Measurements from ENCODE around the gene WNT11.

WNT11 gene

DNA sequence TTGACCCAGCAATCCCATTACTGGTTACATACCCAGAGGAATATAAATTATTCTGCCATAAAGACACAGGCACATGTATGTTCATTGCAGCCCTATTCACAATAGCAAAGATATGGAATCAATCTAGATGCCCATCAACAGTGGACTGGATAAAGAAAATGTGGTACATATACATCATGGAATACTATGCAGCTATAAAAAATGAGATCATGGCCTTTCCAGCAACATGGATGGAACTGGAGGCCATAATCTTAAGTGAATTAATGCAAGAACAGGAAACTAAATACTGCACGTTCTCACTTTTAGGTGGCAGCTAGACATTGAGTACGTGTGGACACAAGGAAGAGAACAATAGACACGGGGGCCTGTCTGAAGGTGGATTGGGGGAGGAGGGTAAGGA is 15.1 kb upstream of the WNT11 start:
- H3K27ac ChIP-seq (ENCODE audit: low read depth, low read length), result no peak overlapping the region
- DNase-seq, result no peak

GRCh38 chr11:76219243-76219642 is 12.9 kb upstream of the WNT11 start:
- Histone ChIP-seq H3K79me2 (ENCODE audit: control insufficient read depth, insufficient read depth, low read length) (no peaks in the 10 kb centered on the region), H3K27ac (ENCODE audit: low read depth, low read length) (no peak overlapping the region), H3K23ac (ENCODE audit: low read length) (no peak overlapping the region), H2BK5ac (ENCODE audit: low read length) (no peak overlapping the region), H3K27me3 (ENCODE audit: insufficient read depth, low read length, poor library complexity) (no peaks in the 10 kb centered on the region), H3K56ac (ENCODE audit: low read length) (no peak overlapping the region), H3K36me3 (ENCODE audit: control insufficient read depth, insufficient read depth, low read length) (no peaks in the 10 kb centered on the region), H2BK120ac (ENCODE audit: low read depth, low read length) (no peak overlapping the region), H4K5ac (ENCODE audit: low read length) (no peak overlapping the region), H2BK15ac (replicated peaks; ENCODE audit: low read depth) (no peak overlapping the region), H2AK5ac (ENCODE audit: low read length) (no peak overlapping the region), H3K4me1 (ENCODE audit: control insufficient read depth, low read depth, low read length) (no peaks in the 10 kb centered on the region), H3K4ac (ENCODE audit: low read depth, low read length) (no peak overlapping the region), H3K9ac (ENCODE audit: low read length) (no peak overlapping the region), H4K8ac (ENCODE audit: low read depth, low read length) (no peak overlapping the region), H3K79me1 (ENCODE audit: low read length) (no peaks in the 10 kb centered on the region), H3K18ac (ENCODE audit: low read length) (no peak overlapping the region), H3K4me3 (ENCODE audit: low read length) (no peak overlapping the region), H3K4me2 (ENCODE audit: low read length) (no peak overlapping the region)
- no peak for DNase-seq
- WGBS (ENCODE audit: extremely low coverage, insufficient coverage, low lambda C conversion rate), result no CpG with 5 or more reads among the region's 3 CpGs

More for the DNA sequence above, 15.1 kb upstream of the WNT11 start:
- H3K9ac ChIP-seq (ENCODE audit: low read length), result no peak overlapping the region
- H3K56ac ChIP-seq (ENCODE audit: low read length), result no peak overlapping the region
- no peak overlapping the region for H2AK5ac ChIP-seq (ENCODE audit: low read length)
- no peaks in the 10 kb centered on the region for H3K36me3 ChIP-seq (ENCODE audit: control insufficient read depth, insufficient read depth, low read length)
- H3K4me1 ChIP-seq (ENCODE audit: control insufficient read depth, low read depth, low read length), result no peaks in the 10 kb centered on the region
- H4K8ac ChIP-seq (ENCODE audit: low read depth, low read length), result no peak overlapping the region
- H2BK5ac ChIP-seq (ENCODE audit: low read length), result no peak overlapping the region
- no peaks in the 10 kb centered on the region for H3K27me3 ChIP-seq (ENCODE audit: insufficient read depth, low read length, poor library complexity)
- no peak overlapping the region for H3K18ac ChIP-seq (ENCODE audit: low read length)
- H2BK15ac ChIP-seq (replicated peaks; ENCODE audit: low read depth), result no peak overlapping the region
- no CpG with 5 or more reads among the region's 3 CpGs for WGBS (ENCODE audit: extremely low coverage, insufficient coverage, low lambda C conversion rate)
- no peak overlapping the region for H3K4me2 ChIP-seq (ENCODE audit: low read length)
- H2BK120ac ChIP-seq (ENCODE audit: low read depth, low read length), result no peak overlapping the region
- H3K79me2 ChIP-seq (ENCODE audit: control insufficient read depth, insufficient read depth, low read length), result no peaks in the 10 kb centered on the region
- H4K5ac ChIP-seq (ENCODE audit: low read length), result no peak overlapping the region
- no peak overlapping the region for H3K4me3 ChIP-seq (ENCODE audit: low read length)
- H3K23ac ChIP-seq (ENCODE audit: low read length), result no peak overlapping the region
- no peak overlapping the region for H3K4ac ChIP-seq (ENCODE audit: low read depth, low read length)
- no peaks in the 10 kb centered on the region for H3K79me1 ChIP-seq (ENCODE audit: low read length)

DNA sequence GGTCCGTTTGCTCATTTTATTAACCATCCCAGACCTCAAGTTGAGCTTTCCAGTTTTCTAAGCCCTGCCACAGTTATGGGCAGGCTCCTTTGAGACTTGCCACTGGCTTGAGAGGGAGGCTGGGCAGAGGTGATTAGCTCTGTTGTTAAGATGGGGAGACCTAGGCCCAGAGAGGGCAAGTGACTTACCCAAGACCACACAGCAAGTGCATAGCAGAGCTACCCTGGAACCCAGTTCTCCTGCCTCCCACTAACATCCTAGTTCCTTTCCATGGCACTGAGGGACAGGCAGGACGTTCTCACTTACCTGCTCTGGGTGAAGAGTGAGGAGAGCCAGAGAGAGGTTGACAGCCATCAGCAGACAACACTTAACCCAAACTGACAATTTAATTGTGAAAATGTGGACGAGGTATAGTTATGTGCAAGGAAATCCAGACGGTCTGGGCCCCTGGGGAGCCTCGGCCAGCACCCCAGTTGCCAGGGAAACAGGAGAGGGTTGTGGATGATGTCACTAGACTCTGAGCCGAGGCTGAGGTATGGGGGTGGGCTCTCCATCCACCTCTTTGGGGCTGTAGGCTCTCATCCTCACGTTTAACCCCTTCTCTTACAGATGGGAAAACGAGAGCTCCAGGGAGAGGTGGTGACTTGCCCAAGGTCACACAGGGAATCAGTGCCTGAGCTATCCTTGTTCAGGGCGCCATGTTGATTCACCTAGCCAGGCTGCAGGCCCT is 12.3 kb upstream of the WNT11 start:
- Histone ChIP-seq H3K4me1 (ENCODE audit: control insufficient read depth, low read depth, low read length) (no peaks in the 10 kb centered on the region), H2BK5ac (ENCODE audit: low read length) (no peak overlapping the region), H3K27ac (ENCODE audit: low read depth, low read length) (no peak overlapping the region), H3K23ac (ENCODE audit: low read length) (no peak overlapping the region), H3K18ac (ENCODE audit: low read length) (no peak overlapping the region), H3K79me2 (ENCODE audit: control insufficient read depth, insufficient read depth, low read length) (no peaks in the 10 kb centered on the region), H4K8ac (ENCODE audit: low read depth, low read length) (no peak overlapping the region), H3K79me1 (ENCODE audit: low read length) (no peaks in the 10 kb centered on the region), H3K27me3 (ENCODE audit: insufficient read depth, low read length, poor library complexity) (no peaks in the 10 kb centered on the region), H2BK120ac (ENCODE audit: low read depth, low read length) (no peak overlapping the region), H4K5ac (ENCODE audit: low read length) (no peak overlapping the region), H3K4ac (ENCODE audit: low read depth, low read length) (no peak overlapping the region), H3K9ac (ENCODE audit: low read length) (no peak overlapping the region), H3K36me3 (ENCODE audit: control insufficient read depth, insufficient read depth, low read length) (no peaks in the 10 kb centered on the region), H2AK5ac (ENCODE audit: low read length) (no peak overlapping the region), H3K4me3 (ENCODE audit: low read length) (no peak overlapping the region), H3K56ac (ENCODE audit: low read length) (no peak overlapping the region), H2BK15ac (replicated peaks; ENCODE audit: low read depth) (no peak overlapping the region), H3K4me2 (ENCODE audit: low read length) (no peak overlapping the region)
- DNase-seq, result no peak
- no CpG with 5 or more reads among the region's 9 CpGs for WGBS (ENCODE audit: extremely low coverage, insufficient coverage, low lambda C conversion rate)

GRCh38 chr11:76217653-76218160 is 11.4 kb upstream of the WNT11 start:
- H3K36me3 ChIP-seq (ENCODE audit: control insufficient read depth, insufficient read depth, low read length), result no peaks in the 10 kb centered on the region
- no peak for DNase-seq
- no peak overlapping the region for H2BK15ac ChIP-seq (replicated peaks; ENCODE audit: low read depth)
- no peak overlapping the region for H2BK5ac ChIP-seq (ENCODE audit: low read length)
- no peak overlapping the region for H3K4ac ChIP-seq (ENCODE audit: low read depth, low read length)
- no peak overlapping the region for H2BK120ac ChIP-seq (ENCODE audit: low read depth, low read length)
- no peak overlapping the region for H3K18ac ChIP-seq (ENCODE audit: low read length)
- H3K79me1 ChIP-seq (ENCODE audit: low read length), result no peaks in the 10 kb centered on the region
- H2AK5ac ChIP-seq (ENCODE audit: low read length), result no peak overlapping the region
- no peak overlapping the region for H3K56ac ChIP-seq (ENCODE audit: low read length)
- no peak overlapping the region for H3K9ac ChIP-seq (ENCODE audit: low read length)
- no peak overlapping the region for H3K4me3 ChIP-seq (ENCODE audit: low read length)
- H3K23ac ChIP-seq (ENCODE audit: low read length), result no peak overlapping the region
- no peaks in the 10 kb centered on the region for H3K27me3 ChIP-seq (ENCODE audit: insufficient read depth, low read length, poor library complexity)
- H4K8ac ChIP-seq (ENCODE audit: low read depth, low read length), result no peak overlapping the region
- H3K79me2 ChIP-seq (ENCODE audit: control insufficient read depth, insufficient read depth, low read length), result no peaks in the 10 kb centered on the region
- no peak overlapping the region for H3K4me2 ChIP-seq (ENCODE audit: low read length)
- H3K4me1 ChIP-seq (ENCODE audit: control insufficient read depth, low read depth, low read length), result no peaks in the 10 kb centered on the region
- H3K27ac ChIP-seq (ENCODE audit: low read depth, low read length), result no peak overlapping the region
- no CpG with 5 or more reads among the region's 8 CpGs for WGBS (ENCODE audit: extremely low coverage, insufficient coverage, low lambda C conversion rate)
- H4K5ac ChIP-seq (ENCODE audit: low read length), result no peak overlapping the region

DNA sequence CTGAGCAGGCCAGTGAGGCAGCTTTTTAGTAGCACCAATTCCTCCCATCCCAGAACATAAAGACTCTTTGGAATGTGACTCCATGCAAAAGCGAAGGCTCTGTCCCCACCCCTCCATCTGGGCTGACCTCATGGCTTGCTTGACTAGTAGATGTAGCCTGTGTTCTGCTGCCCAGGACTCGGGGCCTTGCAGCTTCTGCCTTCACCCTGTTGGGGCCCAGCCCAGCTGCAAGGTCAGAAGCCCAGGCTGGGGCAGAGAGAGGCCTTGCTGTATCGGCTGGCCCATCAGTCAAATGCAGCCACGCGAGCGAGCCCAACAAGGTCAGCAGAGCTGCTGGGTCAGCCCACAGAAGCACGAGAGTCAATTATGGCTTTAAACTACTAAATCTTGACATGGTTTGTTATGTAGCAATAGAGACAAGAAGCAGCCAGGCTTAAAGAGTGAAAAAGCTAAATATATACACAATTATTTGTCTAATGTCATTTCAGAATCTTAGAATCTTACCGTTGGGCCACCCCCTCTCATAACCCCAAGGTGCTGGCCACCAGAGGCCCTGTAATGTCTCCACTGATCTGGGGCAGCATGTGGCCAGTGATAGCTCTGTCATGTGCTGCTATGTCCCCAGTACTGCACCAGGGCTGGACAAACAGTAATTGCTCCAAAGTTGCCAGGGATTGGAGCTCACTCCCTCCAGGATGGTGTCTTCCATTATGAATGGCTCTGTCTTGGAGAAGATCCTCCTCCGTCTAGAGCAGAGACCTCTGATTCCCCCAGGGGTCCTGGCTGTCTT is 10.4 kb upstream of the WNT11 start:
- H3K4me2 ChIP-seq (ENCODE audit: low read length), result no peak overlapping the region
- H2BK15ac ChIP-seq (replicated peaks; ENCODE audit: low read depth), result no peak overlapping the region
- no peaks in the 10 kb centered on the region for H3K36me3 ChIP-seq (ENCODE audit: control insufficient read depth, insufficient read depth, low read length)
- no peak overlapping the region for H3K9ac ChIP-seq (ENCODE audit: low read length)
- DNase-seq, result peak; percentile 59
- no peak overlapping the region for H2BK120ac ChIP-seq (ENCODE audit: low read depth, low read length)
- no peaks in the 10 kb centered on the region for H3K4me1 ChIP-seq (ENCODE audit: control insufficient read depth, low read depth, low read length)
- no peak overlapping the region for H3K18ac ChIP-seq (ENCODE audit: low read length)
- no peak overlapping the region for H3K4me3 ChIP-seq (ENCODE audit: low read length)
- H3K27ac ChIP-seq (ENCODE audit: low read depth, low read length), result no peak overlapping the region
- no peak overlapping the region for H2BK5ac ChIP-seq (ENCODE audit: low read length)
- peaks cover 2% of the 10 kb centered on the region for H3K27me3 ChIP-seq (ENCODE audit: insufficient read depth, low read length, poor library complexity)
- no peak overlapping the region for H4K8ac ChIP-seq (ENCODE audit: low read depth, low read length)
- H3K23ac ChIP-seq (ENCODE audit: low read length), result no peak overlapping the region
- no peak overlapping the region for H3K56ac ChIP-seq (ENCODE audit: low read length)
- H2AK5ac ChIP-seq (ENCODE audit: low read length), result no peak overlapping the region
- H3K79me1 ChIP-seq (ENCODE audit: low read length), result no peaks in the 10 kb centered on the region
- no CpG with 5 or more reads among the region's 9 CpGs for WGBS (ENCODE audit: extremely low coverage, insufficient coverage, low lambda C conversion rate)
- no peaks in the 10 kb centered on the region for H3K79me2 ChIP-seq (ENCODE audit: control insufficient read depth, insufficient read depth, low read length)
- H4K5ac ChIP-seq (ENCODE audit: low read length), result no peak overlapping the region
- no peak overlapping the region for H3K4ac ChIP-seq (ENCODE audit: low read depth, low read length)
